H1 (cell line): ENCODE measurements around the gene GRID2. TPM values are rescaled to one million over a fixed set of nuclear protein-coding genes. Genes with fewer than 3 reads are reported as not detected.

Experiments used
- CTCF ChIA-PET: fragments of 300-600 bp; sonication (Branson Sonifier 250); formaldehyde crosslinking; loops from one replicate; lab custom pipeline; 2021; ENCODE audit not compliant: partially characterized antibody; lab: Charles Lee
- POLR2A ChIA-PET: fragments of 300-600 bp; sonication (Branson Sonifier 250); formaldehyde crosslinking; loops from one replicate; lab custom pipeline; 2021; ENCODE audit warnings: inconsistent platforms; ENCODE audit not compliant: partially characterized antibody; lab: Charles Lee
- DNase-seq, 2 experiments: peaks; one replicate each; pipeline versions ENCODE4 v3.0.0 to v3.0.0-alpha.2; 2010 to 2022; ENCODE audit warnings: low spot score in 2 of 2, low read depth in 1 of 2, mixed read lengths in 1 of 2
- FAIRE-seq: peaks from 2 replicates; lab custom pipeline; 2011; peaks lifted over from hg19 to GRCh38; lab: Jason Lieb, UNC
- H2AFZ ChIP-seq: 2 replicates; pipeline ENCODE4 v1.8.1; 2012; ENCODE audit warnings: low read length, inconsistent platforms
- H2AK5ac ChIP-seq: 2 replicates; pipeline ENCODE4 v1.6.1; 2013; ENCODE audit warnings: low read depth, low read length
- H2BK120ac ChIP-seq: replicated peaks from 2 replicates; pipeline ENCODE3; 2013; ENCODE audit warnings: low read depth, low read length, inconsistent platforms
- H2BK12ac ChIP-seq: 2 replicates; pipeline ENCODE4 v1.6.1; 2013; ENCODE audit warnings: low read depth, low read length
- H2BK15ac ChIP-seq: 2 replicates; pipeline ENCODE4 v1.6.1; 2013; ENCODE audit warnings: low read length
- H2BK20ac ChIP-seq: 2 replicates; pipeline ENCODE4 v1.6.1; 2013; ENCODE audit warnings: low read length
- H2BK5ac ChIP-seq: 2 replicates; pipeline ENCODE4 v1.6.1; 2013; ENCODE audit warnings: low read depth, low read length
- H3K14ac ChIP-seq: 2 replicates; pipeline ENCODE4 v1.6.1; 2013; ENCODE audit warnings: inconsistent platforms; ENCODE audit not compliant: insufficient read length
- H3K18ac ChIP-seq: 2 replicates; pipeline ENCODE4 v1.6.1; 2013; ENCODE audit warnings: low read length; ENCODE audit errors: extremely low read depth
- H3K23ac ChIP-seq: 2 replicates; pipeline ENCODE4 v1.6.1; 2013; ENCODE audit warnings: inconsistent platforms; ENCODE audit not compliant: insufficient read length
- H3K23me2 ChIP-seq: 2 replicates; pipeline ENCODE4 v1.6.1; 2013; ENCODE audit warnings: low read depth, low read length
- H3K27ac ChIP-seq: 2 replicates; pipeline ENCODE4 v1.6.1; 2011; ENCODE audit warnings: low read depth, low read length, inconsistent platforms
- H3K27me3 ChIP-seq, 4 experiments: replicated peaks in 1 of 4; 1 replicate in 1 of 4; 2 replicates in 3 of 4; pipeline versions ENCODE4 v1.6.1 to v1.8.1; 2011 to 2013; ENCODE audit warnings: low read length in 3 of 4, mild to moderate bottlenecking in 3 of 4, inconsistent platforms in 2 of 4, mixed read lengths in 2 of 4, moderate library complexity in 1 of 4; ENCODE audit not compliant: control insufficient read depth in 3 of 4, insufficient read depth in 3 of 4; ENCODE audit errors: extremely low read depth in 1 of 4
- H3K36me3 ChIP-seq, 4 experiments: 2 replicates each; pipeline versions ENCODE4 v1.6.1 to v1.8.1; 2011 to 2013; ENCODE audit warnings: mild to moderate bottlenecking in 4 of 4, low read length in 3 of 4, moderate library complexity in 2 of 4, control low read depth in 1 of 4, inconsistent platforms in 1 of 4; ENCODE audit not compliant: insufficient read depth in 4 of 4, control insufficient read depth in 2 of 4
- H3K4ac ChIP-seq: replicated peaks from 2 replicates; pipeline ENCODE3; 2013; ENCODE audit warnings: low read length, low read depth, mixed read lengths, inconsistent platforms; ENCODE audit not compliant: insufficient read length
- H3K4me1 ChIP-seq, 4 experiments: replicated peaks in 1 of 4; 1 replicate in 1 of 4; 2 replicates in 3 of 4; pipeline versions ENCODE4 v1.6.1 to v1.8.1; 2011 to 2013; ENCODE audit warnings: low read length in 3 of 4, inconsistent platforms in 2 of 4, mixed read lengths in 1 of 4; ENCODE audit not compliant: insufficient read depth in 4 of 4, control insufficient read depth in 3 of 4
- H3K4me2 ChIP-seq, 2 experiments: 2 replicates each; pipeline versions ENCODE4 v1.6.1 to v1.8.1; 2011 to 2013; ENCODE audit warnings: low read depth in 2 of 2, low read length in 2 of 2, control low read depth in 1 of 2, inconsistent platforms in 1 of 2, mild to moderate bottlenecking in 1 of 2; ENCODE audit not compliant: insufficient read depth in 1 of 2
- H3K4me3 ChIP-seq, 4 experiments: fragments of 200-600, 300-600 bp in 1 of 4; sonication (generic), shearing (Covaris generic), sonication (Bioruptor Twin) in 1 of 4; 2 replicates each; pipeline versions ENCODE4 v1.5.1 to v1.8.1; 2011 to 2016; ENCODE audit warnings: low read length in 4 of 4, low read depth in 3 of 4, control low read depth in 2 of 4, inconsistent platforms in 2 of 4, mild to moderate bottlenecking in 2 of 4, mixed read lengths in 1 of 4, moderate library complexity in 1 of 4; ENCODE audit not compliant: insufficient read depth in 2 of 4; ENCODE audit errors: extremely low read depth in 1 of 4
- H3K56ac ChIP-seq: replicated peaks from 2 replicates; pipeline ENCODE3; 2013; ENCODE audit warnings: low read depth, mild to moderate bottlenecking, mixed read lengths, low read length, inconsistent platforms; ENCODE audit not compliant: insufficient read length
- H3K79me1 ChIP-seq: 2 replicates; pipeline ENCODE4 v1.6.1; 2013; ENCODE audit warnings: low read depth, low read length, control low read depth
- H3K79me2 ChIP-seq, 2 experiments: 2 replicates each; pipeline versions ENCODE4 v1.6.1 to v1.8.1; 2012 to 2013; ENCODE audit warnings: low read length in 2 of 2, mild to moderate bottlenecking in 2 of 2, inconsistent platforms in 1 of 2; ENCODE audit not compliant: insufficient read depth in 2 of 2, control insufficient read depth in 1 of 2
- H3K9ac ChIP-seq, 4 experiments: replicated peaks in 1 of 4; 1 replicate in 1 of 4; 2 replicates in 3 of 4; pipeline versions ENCODE4 v1.6.1 to v1.8.1; 2011 to 2013; ENCODE audit warnings: low read depth in 3 of 4, low read length in 3 of 4, control low read depth in 2 of 4, mild to moderate bottlenecking in 2 of 4, moderate library complexity in 2 of 4, inconsistent platforms in 1 of 4; ENCODE audit errors: extremely low read depth in 1 of 4
- H3K9me3 ChIP-seq, 2 experiments: 2 replicates each; pipeline versions ENCODE4 v1.6.1 to v1.8.1; 2012 to 2013; ENCODE audit warnings: mild to moderate bottlenecking in 2 of 2, moderate library complexity in 2 of 2, control low read depth in 1 of 2, inconsistent platforms in 1 of 2, low read depth in 1 of 2, low read length in 1 of 2, mixed read lengths in 1 of 2; ENCODE audit not compliant: insufficient read depth in 2 of 2
- H4K20me1 ChIP-seq, 2 experiments: replicated peaks in 1 of 2; 2 replicates each; pipeline versions ENCODE3 to v1.8.1; 2011 to 2013; ENCODE audit warnings: inconsistent platforms in 2 of 2, low read length in 2 of 2, mild to moderate bottlenecking in 1 of 2; ENCODE audit not compliant: insufficient read depth in 2 of 2, control insufficient read depth in 1 of 2
- H4K5ac ChIP-seq: 2 replicates; pipeline ENCODE4 v1.6.1; 2013; ENCODE audit warnings: low read length, low read depth, mixed read lengths, inconsistent platforms; ENCODE audit not compliant: insufficient read length
- H4K8ac ChIP-seq: 2 replicates; pipeline ENCODE4 v1.8.0; 2013; ENCODE audit warnings: mild to moderate bottlenecking, moderate library complexity, low read length, inconsistent platforms; ENCODE audit not compliant: insufficient read depth; ENCODE audit errors: extremely low read depth
- H4K91ac ChIP-seq: replicated peaks from 2 replicates; pipeline ENCODE3; 2013; ENCODE audit warnings: low read length, mixed read lengths, inconsistent platforms; ENCODE audit not compliant: insufficient read length
- BACH1 ChIP-seq: IDR thresholded peaks from 2 replicates; pipeline ENCODE4 v1.6.1; 2012; ENCODE audit warnings: low read length, improper control_type of control experiment
- CHD1 ChIP-seq: IDR thresholded peaks from 2 replicates; pipeline ENCODE4 v1.6.1; 2012; ENCODE audit warnings: low read depth, low read length, improper control_type of control experiment
- E2F6 ChIP-seq: IDR thresholded peaks from 2 replicates; pipeline ENCODE4 v1.6.1; 2012; ENCODE audit warnings: inconsistent platforms
- EZH2 ChIP-seq: fragments of 200-600 bp; sonication (generic); IDR thresholded peaks from 2 replicates; pipeline ENCODE4 v1.7.1; 2012; ENCODE audit warnings: low read depth, mild to moderate bottlenecking, moderate library complexity, low read length, inconsistent platforms; ENCODE audit not compliant: severe bottlenecking
- GTF2F1 ChIP-seq: IDR thresholded peaks from 2 replicates; pipeline ENCODE4 v1.6.1; 2012; ENCODE audit warnings: low read depth, low read length, improper control_type of control experiment, borderline replicate concordance
- WGBS, 2 experiments: shearing (Covaris generic) in 1 of 2; methylation state at CpG; one replicate each; pipeline versions ENCODE4 v1.1.6 to v1.1.7; 2013 to 2015; ENCODE audit warnings: low lambda C conversion rate in 2 of 2, mixed read lengths in 2 of 2, inconsistent platforms in 1 of 2, low coverage in 1 of 2, missing lambda C conversion rate in 1 of 2; ENCODE audit not compliant: insufficient replicate concordance in 2 of 2, insufficient coverage in 1 of 2, insufficient read length in 1 of 2; ENCODE audit errors: extremely low coverage in 1 of 2, missing lambda C conversion rate in 1 of 2; 5-methylcytosine and 5-hydroxymethylcytosine counted together
- polyA plus RNA-seq, 7 experiments: library from polyadenylated mRNA; depleted of rRNA in 3 of 7; stranded (reverse) in 5 of 7; unstranded in 2 of 7; fragments of >200 nt in 5 of 7; fragments of 200-250 nt in 2 of 7; gene quantifications; 1 replicate in 5 of 7; 2 replicates in 1 of 7; 4 replicates in 1 of 7; pipeline versions ENCODE4 v1.2.1 to v1.2.3, GENCODE V29; 2011 to 2013; ENCODE audit warnings: missing spikeins in 2 of 7, mixed read lengths in 2 of 7
- total RNA-seq: library from RNA; stranded (reverse); fragmentation: NEBNext Ultra II Directional; extraction: Animal tissue kit (Norgen Biotek cat#: 25700); gene quantifications from 2 replicates; pipeline ENCODE4 v1.2.1, GENCODE V29; 2021

GRID2 gene
- total and polyA plus RNA-seq, 2 of the 8 experiments (the other 6 are each of a cell fraction or from before 2014, with no cell fraction given): 31.1 to 81.9 TPM

- POLR2A ChIA-PET: no interaction called here
- no peak overlapping the region for H2BK120ac ChIP-seq
- no peak overlapping the region for H3K18ac ChIP-seq
- no peak overlapping the region for H4K91ac ChIP-seq
- no peaks in the 10 kb centered on the region for H3K9me3 ChIP-seq
- no peak overlapping the region for H3K23ac ChIP-seq
- H3K56ac ChIP-seq: no peak overlapping the region
- H2AK5ac ChIP-seq: no peak overlapping the region
- no peak overlapping the region for H3K9ac ChIP-seq
- peaks cover 0 to 1% of the 10 kb centered on the region in 2 experiments for H4K20me1 ChIP-seq
- H2BK12ac ChIP-seq: no peak overlapping the region
- H3K36me3 ChIP-seq: no peaks in the 10 kb centered on the region
- H4K5ac ChIP-seq: no peak overlapping the region
- H3K4me3 ChIP-seq: no peak overlapping the region
- WGBS, 2 experiments: 71% methylated on average over 3 of the region's 3 CpGs; no CpG with 5 or more reads in 1 of the 2 experiments
- H3K79me1 ChIP-seq: no peaks in the 10 kb centered on the region
- H3K4ac ChIP-seq: no peak overlapping the region
- no peak for FAIRE-seq
- CTCF ChIA-PET: no interaction called here
- no peak overlapping the region for H4K8ac ChIP-seq
- no peaks in the 10 kb centered on the region for H3K27me3 ChIP-seq
- no peaks in the 10 kb centered on the region for H3K23me2 ChIP-seq
- H2BK15ac ChIP-seq: no peak overlapping the region
- no peaks in the 10 kb centered on the region; a peak in 2 of 7 replicates for H3K4me1 ChIP-seq
- H2AFZ ChIP-seq: no peak overlapping the region
- H3K79me2 ChIP-seq: no peaks in the 10 kb centered on the region
- H3K4me2 ChIP-seq: no peak overlapping the region
- no peak overlapping the region for H3K14ac ChIP-seq
- H3K27ac ChIP-seq: no peak overlapping the region
- DNase-seq: no peak
- H2BK5ac ChIP-seq: no peak overlapping the region
- no peak for TF ChIP-seq BACH1
- TF ChIP-seq E2F6: no peak
- TF ChIP-seq GTF2F1: no peak
- no peak for TF ChIP-seq CHD1
- TF ChIP-seq EZH2: no peak
- H2BK20ac ChIP-seq: no peak overlapping the region
Observed at GRCh38 chr4:93684571-93684970, 1380.8 kb downstream of the GRID2 start.
